ENCODE measurements around the gene CRY2. TPM values are rescaled to one million over a fixed set of nuclear protein-coding genes. Genes with fewer than 3 reads are reported as not detected.

CRY2 gene
- total and polyA plus RNA-seq, 10 of the 15 experiments (the other 5 are each of a cell fraction or from before 2014, with no cell fraction given), result 1.2 to 14.7 (median 8.1) TPM

GRCh38 chr11:45803971-45804760, 43.1 kb upstream of the CRY2 start:
- Histone ChIP-seq H3K4me2 (ENCODE audit: control insufficient read depth, insufficient read depth) (peak overlapping the region; percentile 99), H4K20me1 (ENCODE audit: control insufficient read depth, insufficient read depth) (no peaks in the 10 kb centered on the region), H3K27ac (ENCODE audit: control insufficient read depth, insufficient read depth) (no peak overlapping the region), H3K9ac (ENCODE audit: control insufficient read depth, insufficient read depth, low read length) (peak overlapping the region; percentile 51), H3K4me1 (ENCODE audit: control insufficient read depth, insufficient read depth, low read length) (peaks cover 23% of the 10 kb centered on the region), H3K9me3 (replicated peaks; ENCODE audit: control insufficient read depth, insufficient read depth, low read length) (no peaks in the 10 kb centered on the region), H3K36me3 (ENCODE audit: control insufficient read depth in 2 of 2, insufficient read depth in 2 of 2, low read length in 1 of 2) (no peaks in the 10 kb centered on the region), H3K4me3 (peak overlapping the region; percentile 100), H3K27me3 (replicated peaks in 1 of 2; ENCODE audit: control insufficient read depth in 2 of 2, insufficient read depth in 2 of 2, low read length in 1 of 2) (no peaks in the 10 kb centered on the region), H2AFZ (ENCODE audit: control insufficient read depth, low read depth, low read length) (peak overlapping the region; percentile 92), H3K79me2 (ENCODE audit: control insufficient read depth, insufficient read depth, low read length) (peaks cover 25% of the 10 kb centered on the region)
- in situ Hi-C loops (cut with MboI) (no loop called here), intact Hi-C loops (cut with micrococcal nuclease; ENCODE audit: unreplicated experiment) (loop anchor here (2.0 kb wide), 1 partner anchor 39 kb away; no protein-coding TSS in a partner anchor)
- FAIRE-seq (no peak), ATAC-seq (peak; percentile 49), DNase-seq (ENCODE audit: low read depth, low spot score) (no peak)
- WGBS (ENCODE audit: insufficient coverage, insufficient replicate concordance, low lambda C conversion rate, missing lambda C conversion rate), result 16% methylated on average over 45 of the region's 70 CpGs
- CTCF ChIA-PET, result interaction anchor here (1.1 to 1.9 kb wide), 3 partner anchors 32 to 38 kb away, joined by 3 to 9 read pairs (median 4); no protein-coding TSS in a partner anchor
- RAD21 ChIA-PET (ENCODE audit: unreplicated experiment), result interaction anchor here (1.2 to 4.1 kb wide), 3 partner anchors 32 to 114 kb away, joined by 3 to 23 read pairs (median 4); partner anchors contain the start of genes CRY2 and PEX16
- no TSS peak for BruUV-seq (replicated peaks)
- SMC1A ChIA-PET (ENCODE audit: uncharacterized antibody, unreplicated experiment), result no interaction called here
- POLR2A ChIA-PET, result interaction anchor here (1.0 to 4.2 kb wide), 3 partner anchors 13 to 42 kb away, joined by 3 to 27 read pairs (median 19); partner anchors contain the start of gene CRY2
- TF ChIP-seq ZNF687 (IDR thresholded peaks at IDR 0.05) (peak; percentile 32; the same call in 1 of the 2 replicates), BACH1 (IDR thresholded peaks at IDR 0.05; ENCODE audit: borderline replicate concordance) (no peak), GATAD2B (conservative IDR thresholded peaks at IDR 0.05; ENCODE audit: low read depth) (0 out of 2 replicates have a peak, but pooled peaks have one; percentile 42), DPF2 (IDR thresholded peaks at IDR 0.05) (peak; percentile 37; the same call in 1 of the 2 replicates), IKZF1 (conservative IDR thresholded peaks at IDR 0.05) (peak; percentile 62), BHLHE40 (IDR thresholded peaks at IDR 0.05; ENCODE audit: borderline replicate concordance in 1 of 2, low read depth in 2 of 2, low read length in 1 of 2) (peak in 1 of 2 experiments; percentile 50; a peak in 1 of 4 replicates), LARP7 (IDR thresholded peaks at IDR 0.05) (peak; percentile 69; the same call in 1 of the 2 replicates), PRDM15 (CRISPR knock-in tag; IDR thresholded peaks at IDR 0.05) (no peak), NKRF (conservative IDR thresholded peaks at IDR 0.05) (peak; percentile 33; the same call in 1 of the 2 replicates)

Measured in GM12878 (cell line).